ENCODE data around the gene TMTC1.

Gene TMTC1

DNA sequence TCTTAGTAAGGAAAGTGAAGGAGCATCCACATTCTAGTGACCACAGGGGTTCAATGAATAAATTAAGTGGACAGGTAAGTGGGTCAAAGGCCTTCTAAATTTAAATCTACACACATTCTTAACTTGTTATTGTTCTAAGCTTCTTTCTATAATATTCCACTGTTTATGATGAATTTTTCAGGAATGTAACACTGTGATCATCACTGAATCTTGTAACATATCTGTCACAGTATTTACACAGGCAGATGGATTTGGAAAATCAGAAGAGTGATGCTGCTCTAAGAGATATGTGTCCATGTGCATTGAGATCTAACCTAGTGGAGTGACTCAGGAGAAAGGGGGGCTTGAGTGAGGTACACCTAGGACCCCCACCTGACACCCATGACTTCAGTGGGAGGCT, 170.8 kb downstream of the TMTC1 start:
- no peak for DNase-seq (ENCODE audit: low read depth)

DNA sequence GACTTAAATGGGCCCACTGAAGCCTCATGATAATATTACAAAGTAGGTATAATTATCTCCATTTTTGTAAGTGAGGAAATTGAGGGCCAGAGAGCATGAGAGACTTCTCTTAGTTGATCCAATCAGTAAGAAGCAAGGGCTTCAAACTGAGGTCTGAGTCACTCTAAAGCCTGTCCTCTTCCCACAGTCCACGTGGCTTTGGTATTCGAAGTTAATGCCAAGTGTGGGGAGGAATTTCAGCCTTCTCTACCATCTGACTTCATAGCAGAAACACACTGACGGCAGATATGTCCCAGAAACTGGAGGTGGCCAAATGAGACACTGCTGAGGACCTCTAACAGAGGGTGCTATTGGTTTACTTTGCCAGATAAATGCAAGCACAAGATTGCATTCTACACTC, 171.8 kb downstream of the TMTC1 start:
- DNase-seq (ENCODE audit: low read depth) = no peak

DNA sequence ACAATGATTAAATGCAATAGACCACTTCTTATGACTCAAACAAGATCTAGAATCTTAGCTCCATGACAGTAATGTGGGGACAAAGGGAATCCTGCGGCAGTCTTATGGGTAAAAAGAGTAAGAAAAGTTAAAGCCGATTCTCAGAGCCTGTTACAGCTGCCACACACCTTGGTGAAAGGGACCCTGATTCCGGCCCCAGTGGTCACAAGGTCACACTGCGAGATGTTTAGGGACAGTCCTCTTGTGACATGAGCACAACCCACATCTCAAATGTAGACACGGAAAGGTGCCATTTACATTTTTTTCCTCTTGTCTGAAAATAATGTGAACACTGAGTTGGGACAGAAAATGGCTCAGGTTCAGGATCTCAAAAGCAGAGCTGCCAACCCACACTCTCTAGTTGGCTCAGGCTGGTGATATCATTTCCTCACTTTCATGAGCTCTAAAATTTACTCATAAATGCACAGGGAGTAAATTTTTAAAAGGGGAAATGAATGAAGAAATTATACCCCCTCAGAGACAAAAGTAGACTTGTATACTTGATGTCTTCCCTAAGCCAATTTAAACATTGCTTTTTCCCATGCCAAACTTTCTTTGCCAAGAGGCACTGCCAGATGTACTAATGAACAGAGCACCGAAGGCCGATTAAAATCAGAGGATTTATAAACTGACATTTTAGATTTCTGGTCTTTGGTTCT, 173.1 kb downstream of the TMTC1 start:
- no peak for DNase-seq (ENCODE audit: low read depth)

DNA sequence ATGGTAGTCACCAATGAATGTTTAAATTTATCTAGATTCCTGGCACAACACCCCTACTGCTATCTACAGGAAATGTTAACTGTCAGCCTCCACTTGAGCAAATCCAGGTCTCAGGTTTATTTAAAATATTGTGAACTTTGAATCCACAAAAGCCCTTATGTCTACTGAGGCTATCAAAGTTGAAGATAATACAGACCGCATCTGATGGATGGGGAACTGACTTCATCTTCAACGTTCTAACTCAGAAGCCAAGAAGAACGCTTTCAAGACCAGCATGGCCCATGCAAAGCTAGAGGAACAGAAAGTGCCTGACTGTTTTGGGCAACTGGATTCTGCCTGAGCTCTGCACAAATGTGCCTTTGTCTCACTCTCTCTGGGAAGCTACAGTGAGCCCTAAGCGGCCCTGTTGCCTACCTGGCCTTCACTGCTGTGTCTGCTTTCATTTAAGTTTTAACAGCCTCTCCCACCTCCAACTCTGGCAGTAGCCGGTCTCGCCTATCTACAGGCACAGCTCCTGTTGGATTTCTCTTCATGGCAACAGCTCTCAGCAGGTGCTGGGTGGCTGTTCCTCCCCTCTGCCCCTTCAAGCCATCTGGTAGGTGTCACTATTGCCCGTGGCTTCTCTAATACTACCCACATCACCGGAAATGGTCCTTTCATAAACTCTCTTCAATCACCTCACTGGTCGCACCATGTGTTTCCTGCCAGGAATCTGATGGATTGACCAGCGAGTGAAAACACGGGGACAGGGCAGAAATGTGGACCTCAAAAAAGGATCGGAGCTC, 174.1 kb downstream of the TMTC1 start:
- no peak for DNase-seq (ENCODE audit: low read depth)

DNA sequence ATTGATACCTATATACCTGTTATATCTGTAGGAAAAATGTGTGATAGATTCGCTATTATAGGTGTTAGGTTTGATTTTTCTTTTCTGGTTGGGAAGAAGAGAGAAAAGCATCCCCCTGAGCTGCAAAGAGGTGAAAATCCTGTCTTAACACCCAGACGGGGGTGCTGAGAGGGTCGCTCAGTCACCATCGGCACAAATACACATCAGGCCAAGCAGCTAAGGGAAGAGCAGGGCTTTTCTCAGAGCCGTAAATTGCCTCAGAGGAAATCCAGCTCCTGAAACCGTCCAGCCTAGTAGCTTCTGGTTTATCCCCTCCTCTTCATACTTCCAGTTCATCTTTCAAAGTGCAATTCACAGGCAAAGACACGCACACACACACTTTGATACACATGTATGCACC, 175.2 kb downstream of the TMTC1 start:
- no peak for DNase-seq (ENCODE audit: low read depth)

DNA sequence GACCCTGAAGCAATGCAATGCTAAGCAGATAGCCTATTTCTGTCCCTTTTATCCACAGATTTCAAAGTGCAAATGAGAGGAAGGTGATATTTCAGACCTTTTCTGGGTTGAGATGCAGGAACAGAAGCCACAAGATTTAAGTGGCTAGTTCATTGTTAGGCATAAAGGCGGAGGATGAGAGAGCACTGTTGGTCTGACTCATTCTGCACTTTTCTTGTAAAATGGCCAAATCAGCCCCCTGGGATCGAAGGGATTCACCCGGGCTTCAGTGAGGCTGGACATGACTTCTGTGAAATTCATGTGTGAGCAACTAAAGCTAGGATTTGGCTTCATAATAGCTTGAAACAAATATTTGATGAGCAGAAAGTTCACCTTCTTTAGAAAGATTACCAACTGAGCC, 184.4 kb downstream of the TMTC1 start:
- no peak for DNase-seq (ENCODE audit: low read depth)

DNA sequence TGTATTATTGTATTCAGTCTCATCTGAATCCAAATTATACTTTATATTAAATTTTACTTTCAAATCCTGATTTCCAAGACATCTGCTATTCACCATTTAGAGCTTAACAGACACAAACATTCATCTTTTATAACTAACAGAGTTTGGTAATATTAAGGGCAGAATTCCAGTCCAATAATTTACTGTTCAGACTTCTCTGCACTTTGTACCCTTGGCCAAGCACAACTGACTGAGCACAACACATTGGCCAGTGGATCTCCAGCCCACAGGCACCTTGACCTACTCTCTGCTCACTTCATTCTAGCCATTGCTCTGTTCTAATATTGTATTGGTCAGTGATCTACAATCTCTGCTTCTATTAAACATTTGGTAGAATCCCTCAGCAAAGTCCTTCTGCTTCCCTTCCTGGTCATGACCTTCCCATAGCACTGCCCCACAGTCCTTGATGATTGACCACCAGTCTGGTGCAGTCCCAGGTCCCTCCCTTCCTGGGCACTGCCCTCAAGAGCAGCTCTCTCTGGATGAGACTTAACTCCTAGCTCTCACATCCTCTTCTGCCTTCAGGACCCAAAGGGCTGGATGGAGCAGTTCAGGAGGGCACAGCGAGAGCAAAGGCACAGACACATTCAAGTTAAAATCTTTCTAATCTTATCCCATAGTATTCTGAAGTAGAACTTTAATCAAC, 188.5 kb downstream of the TMTC1 start:
- no peak for DNase-seq (ENCODE audit: low read depth)

DNA sequence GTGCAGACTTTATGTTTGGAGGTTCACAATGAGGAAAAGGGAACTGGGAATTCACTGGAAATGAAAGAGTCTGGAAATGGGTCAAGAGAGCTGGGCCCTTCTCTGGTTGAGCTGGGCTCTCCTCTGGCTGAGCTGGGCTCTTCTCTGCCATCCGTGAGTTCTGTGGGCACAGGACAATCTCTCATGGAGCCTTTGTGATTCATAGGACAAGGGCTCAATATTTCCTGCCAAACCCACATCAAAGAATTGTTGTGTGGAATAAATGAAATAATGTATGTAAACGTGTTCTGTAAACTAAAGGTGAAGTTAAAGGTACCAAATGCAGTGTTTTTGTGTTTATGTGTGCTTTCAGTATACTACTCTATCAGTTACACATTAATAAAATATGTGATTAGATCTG, 190.7 kb downstream of the TMTC1 start:
- DNase-seq (ENCODE audit: low read depth) = no peak

DNA sequence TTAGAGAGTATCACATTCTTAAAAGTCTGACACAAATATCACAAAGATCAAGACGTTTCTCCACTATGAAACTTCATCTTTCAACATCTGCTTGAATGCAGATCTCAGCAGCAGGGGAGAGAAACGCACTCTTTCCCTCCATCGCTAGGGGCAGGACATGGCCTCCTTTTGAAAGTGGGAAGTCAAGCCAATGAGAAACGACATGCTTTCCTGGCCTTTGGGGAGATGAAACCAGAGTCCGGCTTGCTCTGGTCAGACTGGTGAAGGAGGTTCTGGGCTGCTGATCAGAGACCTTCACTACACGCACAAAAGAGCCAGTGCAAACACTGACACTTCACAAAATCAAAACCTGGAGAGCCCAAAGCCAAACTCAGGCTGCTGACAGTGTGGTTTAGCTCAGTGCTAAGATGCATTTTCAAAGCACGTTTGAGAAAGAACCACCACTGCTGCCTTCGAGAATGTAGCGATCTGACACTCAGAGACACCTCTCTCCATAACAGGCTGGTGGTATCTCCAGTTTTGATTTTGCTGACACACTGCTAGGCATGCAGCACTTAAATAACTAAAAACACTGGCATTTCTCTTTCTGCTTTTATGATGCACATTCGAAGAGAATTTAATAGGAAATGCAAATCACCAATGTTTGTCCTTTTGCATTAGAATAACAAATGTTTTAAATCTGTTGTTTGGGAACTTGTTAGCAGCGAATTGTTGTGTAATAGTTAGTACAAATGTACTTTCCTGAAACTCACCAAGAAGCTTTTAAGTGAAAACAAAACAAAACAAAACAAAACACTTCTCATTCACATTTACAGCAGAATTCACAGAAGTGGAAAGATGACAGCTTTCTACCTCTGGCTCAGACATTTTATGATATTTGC, 192.4 kb downstream of the TMTC1 start:
- no peak for DNase-seq (ENCODE audit: low read depth)

DNA sequence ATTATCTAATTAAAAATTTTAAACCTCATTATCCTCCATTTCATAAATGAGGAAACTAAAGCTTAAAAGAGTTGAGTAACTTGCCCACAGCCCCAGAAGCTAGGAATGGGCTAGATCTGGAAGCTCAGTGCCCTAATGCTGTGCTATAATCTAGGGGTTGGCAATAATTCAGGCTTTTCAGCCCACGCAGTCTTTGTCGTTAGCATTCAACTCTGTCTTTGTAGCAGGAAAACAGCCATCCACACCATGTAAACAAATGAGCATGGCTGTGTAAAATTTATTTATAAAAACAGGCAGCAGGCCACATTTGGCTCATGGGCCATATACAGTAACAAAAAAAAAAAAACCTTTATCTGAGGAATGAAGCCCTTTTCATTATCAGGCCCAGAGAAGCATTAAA, 193.9 kb downstream of the TMTC1 start:
- no peak for DNase-seq (ENCODE audit: low read depth)

DNA sequence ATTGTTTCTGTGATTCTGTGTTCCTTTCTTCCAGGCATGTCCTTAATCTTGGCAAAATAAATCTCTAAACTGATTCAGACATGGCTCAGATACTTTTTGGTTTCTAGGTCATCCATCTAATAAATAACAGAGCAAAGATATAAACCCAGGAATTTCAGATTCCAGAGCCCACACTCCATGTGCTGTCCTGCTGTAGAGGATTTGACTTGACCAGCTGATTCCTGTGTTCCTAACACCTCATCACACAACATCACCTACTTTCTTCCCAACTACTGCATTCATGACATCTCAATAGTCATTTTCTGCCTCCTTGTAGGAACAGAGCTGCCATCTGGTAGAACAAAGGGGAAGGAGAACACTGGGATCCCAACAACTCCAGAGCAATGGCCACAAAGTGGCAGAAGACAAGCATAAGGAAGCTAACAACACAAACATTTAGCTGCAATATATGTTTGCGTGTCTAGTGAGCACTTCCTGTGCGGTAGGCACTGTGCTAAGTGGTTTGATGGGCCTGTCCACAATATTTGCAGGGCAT, 194.4 kb downstream of the TMTC1 start:
- DNase-seq (ENCODE audit: low read depth) = no peak

DNA sequence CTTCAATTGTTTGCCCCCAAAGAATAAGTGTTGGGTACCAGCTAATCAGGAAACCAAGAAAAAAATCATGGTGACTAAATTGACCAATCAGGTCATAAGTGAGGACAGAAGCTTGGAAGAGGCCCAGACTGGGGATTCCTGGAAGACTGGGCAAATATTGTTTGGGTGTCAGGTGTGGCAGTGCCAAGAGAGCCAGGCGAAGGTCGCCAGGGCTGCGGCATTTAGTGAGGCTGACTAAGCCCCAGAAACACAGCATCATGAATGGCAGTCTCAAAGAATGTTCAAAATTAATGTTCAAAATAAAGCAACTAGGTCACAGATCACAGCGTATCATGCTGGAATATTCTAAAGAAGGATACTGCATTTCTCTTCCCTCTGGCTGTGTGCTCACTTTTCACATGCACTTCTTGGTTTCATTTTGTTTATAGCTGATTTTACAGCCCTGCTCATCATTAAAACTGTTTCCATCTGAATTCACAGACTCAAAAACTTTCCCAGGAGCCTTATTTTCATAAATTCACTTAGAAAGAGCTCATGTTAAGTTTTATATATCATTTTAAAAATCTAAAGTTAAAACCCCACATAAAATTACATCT, 201.0 kb downstream of the TMTC1 start:
- no peak for DNase-seq (ENCODE audit: low read depth)

DNA sequence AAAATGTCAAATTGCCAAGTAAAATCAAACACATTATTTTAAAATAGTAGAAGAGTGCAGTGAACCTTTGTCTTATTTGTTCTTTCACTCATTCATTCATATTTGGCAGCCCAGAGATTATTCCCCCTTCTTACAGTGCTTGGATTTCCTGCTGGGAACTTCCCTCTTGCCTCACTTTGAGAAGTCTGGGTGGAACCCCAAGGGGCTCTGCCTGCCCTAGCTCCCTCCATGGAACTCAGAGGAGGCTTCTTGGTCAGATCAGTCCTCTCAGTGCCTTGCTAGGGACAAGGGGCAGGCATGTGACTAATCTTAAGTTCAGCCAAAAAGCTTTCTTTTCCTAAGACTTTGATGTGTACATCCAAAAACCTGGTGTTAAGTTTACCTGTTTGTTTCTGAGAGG, 201.6 kb downstream of the TMTC1 start:
- no peak for DNase-seq (ENCODE audit: low read depth)

DNA sequence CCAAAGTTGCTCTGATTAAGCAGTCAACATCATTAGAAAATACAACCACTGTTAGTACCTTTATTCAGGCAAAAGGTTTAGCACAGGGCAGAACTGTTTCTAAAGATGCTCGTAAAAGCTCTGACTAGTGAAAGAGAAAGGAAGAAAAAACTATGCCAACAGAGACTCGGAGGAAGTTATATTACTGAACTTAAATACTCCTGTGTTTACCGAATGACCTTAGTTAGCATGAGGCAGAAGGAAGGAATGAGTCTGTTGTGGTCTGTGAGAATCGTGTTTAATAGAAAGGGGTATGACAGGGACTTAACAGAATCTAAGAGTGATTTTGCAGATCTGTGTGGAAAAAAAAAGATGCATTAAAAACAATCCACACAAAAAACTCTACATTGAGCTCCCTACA, 202.1 kb downstream of the TMTC1 start:
- no peak for DNase-seq (ENCODE audit: low read depth)

DNA sequence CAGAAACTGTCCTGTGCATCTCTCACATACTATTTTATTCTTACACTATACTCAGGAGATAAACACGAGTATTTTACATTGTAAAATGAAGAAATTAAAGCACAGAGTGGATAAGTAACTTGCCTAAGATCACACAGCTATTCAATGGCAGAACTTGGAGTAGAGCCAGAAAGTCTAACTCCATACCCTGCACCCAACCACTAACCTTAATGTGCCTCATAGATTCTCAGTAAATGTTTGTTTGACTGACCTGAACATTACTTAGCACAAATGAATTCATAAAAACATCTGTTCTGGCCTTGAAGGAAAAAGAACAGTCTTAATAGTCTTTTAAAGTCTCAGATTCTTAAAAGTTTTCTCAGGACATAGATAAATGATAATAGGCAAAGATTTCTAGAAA, 202.8 kb downstream of the TMTC1 start:
- no peak for DNase-seq (ENCODE audit: low read depth)

DNA sequence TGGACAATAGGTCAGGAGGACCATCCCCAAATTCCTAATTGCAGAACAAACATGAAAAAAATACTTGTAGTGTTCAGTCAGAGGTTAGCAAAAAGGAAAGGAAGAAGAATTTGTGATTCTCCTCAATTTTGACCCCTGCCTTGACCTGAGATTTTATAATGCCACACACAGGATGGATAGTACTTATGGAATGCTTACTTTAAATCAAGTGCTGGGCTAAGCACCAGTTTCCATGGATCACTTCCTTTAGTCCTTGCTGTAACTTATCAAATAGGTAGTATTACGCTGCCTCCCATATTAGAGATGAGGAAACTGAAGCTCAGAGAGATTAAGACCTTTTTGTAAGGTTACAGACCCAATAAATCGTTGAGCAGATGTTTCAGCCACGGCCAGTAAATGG, 205.0 kb downstream of the TMTC1 start:
- no peak for DNase-seq (ENCODE audit: low read depth)

DNA sequence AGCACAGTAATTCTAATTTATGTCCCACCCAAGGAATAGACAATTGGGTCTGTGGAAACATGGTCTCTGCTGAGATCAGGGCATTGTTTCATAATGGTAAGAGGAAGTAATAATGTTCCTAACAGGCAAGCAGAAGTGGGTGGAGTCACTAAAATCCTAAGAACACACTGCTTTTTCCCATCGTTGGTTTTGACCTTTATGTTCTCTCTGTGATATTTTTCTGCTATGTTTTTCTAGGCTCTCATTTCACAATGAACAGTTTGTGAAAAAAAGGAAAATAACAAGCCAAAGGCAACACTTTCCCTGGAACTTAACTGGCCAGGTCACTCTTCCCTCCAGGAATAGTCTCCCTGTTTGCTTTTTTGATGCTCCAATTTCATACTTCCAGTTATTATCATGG, 205.7 kb downstream of the TMTC1 start:
- DNase-seq (ENCODE audit: low read depth) = no peak

DNA sequence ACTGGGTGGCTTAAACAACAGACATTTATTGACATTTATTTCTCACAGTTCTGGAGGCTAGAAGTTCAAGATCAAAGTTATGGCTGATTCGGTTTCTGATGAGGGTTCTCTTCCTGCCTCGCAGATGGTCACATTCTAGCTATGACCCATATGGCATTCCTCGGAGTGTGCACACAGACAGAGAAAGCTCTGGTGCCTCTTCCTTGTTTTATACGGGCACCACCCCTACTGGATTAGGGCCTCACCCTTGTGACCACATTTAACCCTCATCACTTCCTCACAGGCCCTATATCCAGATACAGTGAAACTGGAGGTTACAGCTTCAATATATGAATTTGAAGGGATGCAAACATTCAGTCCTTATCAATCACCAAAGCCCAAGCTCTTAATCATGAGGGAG, 209.2 kb downstream of the TMTC1 start:
- DNase-seq (ENCODE audit: low read depth) = no peak

DNA sequence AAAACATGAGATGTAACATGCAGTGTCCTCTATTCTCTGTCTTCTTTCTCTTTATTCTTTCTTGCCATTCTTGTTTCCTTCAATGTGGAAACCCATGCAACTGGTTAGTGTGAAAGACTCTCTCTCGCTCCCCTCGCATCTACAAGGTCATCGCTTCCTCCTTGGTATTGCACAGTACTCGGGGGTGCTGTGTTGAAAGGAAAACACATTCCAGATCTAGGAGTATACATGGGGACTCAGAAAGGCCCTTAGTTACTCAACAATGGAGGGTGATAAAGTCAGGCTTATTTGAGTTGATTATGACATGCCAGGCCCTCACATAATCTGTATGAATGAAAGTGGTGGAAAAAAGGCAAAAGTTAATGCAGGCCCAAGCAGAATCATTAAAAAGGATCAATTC, 210.8 kb downstream of the TMTC1 start:
- no peak for DNase-seq (ENCODE audit: low read depth)

DNA sequence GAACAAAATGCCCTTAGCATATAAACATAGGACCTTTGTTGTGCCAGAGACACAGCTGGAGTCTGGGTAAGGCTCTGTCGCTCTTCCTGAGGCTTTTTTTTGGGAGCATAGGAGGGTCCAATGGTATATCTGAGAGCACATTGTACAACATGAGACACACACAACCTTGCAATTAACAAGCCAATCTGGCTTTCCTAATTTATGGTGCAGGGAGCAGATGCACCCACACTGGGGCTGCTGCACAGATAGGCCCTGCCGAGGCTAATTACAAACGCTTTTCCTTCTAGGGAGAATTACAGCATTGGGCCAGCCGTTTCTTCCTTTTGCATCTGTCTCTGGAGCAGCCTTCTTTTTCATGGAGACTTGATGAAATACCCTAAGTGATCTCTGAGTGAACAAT, 211.3 kb downstream of the TMTC1 start:
- no peak for DNase-seq (ENCODE audit: low read depth)

DNA sequence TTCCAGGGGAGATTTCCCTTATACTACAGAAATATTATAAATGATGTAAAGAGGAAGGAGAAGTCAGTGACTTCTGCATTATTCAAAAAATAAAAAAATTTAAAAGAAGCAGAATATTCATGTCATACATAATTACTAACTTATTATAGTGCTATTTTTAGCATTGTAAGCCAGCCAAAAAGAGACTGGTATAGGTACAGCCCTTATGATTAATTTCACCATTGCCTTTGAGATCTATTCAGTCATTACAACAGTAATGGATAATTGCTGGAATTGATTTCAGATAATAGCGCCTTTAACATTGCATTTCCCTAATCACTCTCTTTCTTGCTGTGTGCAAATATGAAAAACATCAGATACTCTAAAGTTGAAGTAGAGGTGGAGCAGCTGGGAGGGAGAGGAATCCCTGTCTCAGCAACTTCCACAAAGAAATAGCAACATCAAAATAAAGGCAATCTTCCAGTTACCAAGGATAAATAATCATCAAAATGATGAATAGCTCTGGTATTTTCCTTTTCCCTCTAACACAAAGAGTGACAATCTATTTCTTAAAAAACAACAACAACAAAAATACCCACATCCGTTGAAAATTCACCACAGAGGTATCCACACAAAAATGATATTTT, 214.5 kb downstream of the TMTC1 start:
- no peak for DNase-seq (ENCODE audit: low read depth)
